HepG2 (cell line): ENCODE data around the gene DGKG. TPM values are rescaled to one million over a fixed set of nuclear protein-coding genes. Genes with fewer than 3 reads are reported as not detected.

Experiments
- ATAC-seq: fragments of 200-7000 bp; cut with Tn5 transposase; 3 replicates; pipeline ENCODE4 v1.9.1; 2020; ENCODE audit warnings: mild to moderate bottlenecking, moderate library complexity
- BruUV-seq: library from RNA; stranded (reverse); fragments of 400-500 nt; replicated peaks from 2 replicates; lab custom pipeline; 2021; lab: Mats Ljungman, UMichigan
- CTCF ChIA-PET: fragments of 300-600 bp; formaldehyde crosslinking; extraction: SDS; loops from one replicate; lab custom pipeline; 2021; ENCODE audit warnings: low total read pairs, inconsistent platforms, low intra/inter-chr PET ratio; lab: Yijun Ruan, JAX
- POLR2A ChIA-PET: fragments of 350-600 bp; sonication (Branson Sonifier 250); formaldehyde crosslinking; loops from one replicate; lab custom pipeline; 2020; ENCODE audit warnings: antibody characterized with exemption, inconsistent platforms; lab: Yijun Ruan, JAX
- DNase-seq: peaks from one replicate; pipeline ENCODE4 v3.0.0-alpha.2; 2015; ENCODE audit warnings: low spot score
- FAIRE-seq: peaks from 3 replicates; lab custom pipeline; 2011; peaks lifted over from hg19 to GRCh38; lab: Jason Lieb, UNC
- H2AFZ ChIP-seq: one replicate; pipeline ENCODE4 v1.6.1; 2011; ENCODE audit warnings: low read length, inconsistent platforms
- H3K27ac ChIP-seq: fragments of 300-600 bp; 3 replicates; pipeline ENCODE4 v1.8.0; 2011; ENCODE audit warnings: mixed run types, mild to moderate bottlenecking, mixed read lengths, low read length, inconsistent platforms; ENCODE audit not compliant: insufficient read depth; ENCODE audit errors: extremely low read length
- H3K27me3 ChIP-seq, 2 experiments: fragments of 200-600 bp in 1 of 2; 2 replicates in 1 of 2; 3 replicates in 1 of 2; pipeline versions ENCODE4 v1.6.0 to v1.8.0; 2011; ENCODE audit warnings: low read length in 2 of 2, mild to moderate bottlenecking in 2 of 2, moderate library complexity in 2 of 2, inconsistent platforms in 1 of 2; ENCODE audit not compliant: insufficient read depth in 2 of 2, control insufficient read depth in 1 of 2
- H3K36me3 ChIP-seq, 2 experiments: fragments of 200-600 bp in 1 of 2; replicated peaks in 1 of 2; 2 replicates in 1 of 2; 3 replicates in 1 of 2; pipeline versions ENCODE4 v1.5.1 to v1.8.0; 2011; ENCODE audit warnings: low read length in 2 of 2, inconsistent platforms in 1 of 2; ENCODE audit not compliant: insufficient read depth in 2 of 2, control insufficient read depth in 1 of 2
- H3K4me1 ChIP-seq: 2 replicates; pipeline ENCODE4 v1.5.1; 2012; ENCODE audit warnings: low read length, inconsistent platforms; ENCODE audit not compliant: insufficient read depth
- H3K4me2 ChIP-seq: 2 replicates; pipeline ENCODE4 v1.6.0; 2011; ENCODE audit warnings: low read depth, low read length, inconsistent platforms
- H3K4me3 ChIP-seq, 3 experiments: fragments of 200-600 bp in 1 of 3; sonication (generic), shearing (Covaris generic) in 1 of 3; replicated peaks in 1 of 3; 2 replicates each; pipeline ENCODE4 v1.5.1; 2011 to 2016; ENCODE audit warnings: low read length in 3 of 3, inconsistent platforms in 2 of 3, low read depth in 2 of 3, mild to moderate bottlenecking in 2 of 3, control low read depth in 1 of 3, mixed read lengths in 1 of 3; ENCODE audit not compliant: insufficient read depth in 1 of 3
- H3K79me2 ChIP-seq: one replicate; pipeline ENCODE4 v1.6.1; 2011; ENCODE audit warnings: low read length, inconsistent platforms; ENCODE audit not compliant: insufficient read depth
- H3K9ac ChIP-seq: 2 replicates; pipeline ENCODE4 v1.6.0; 2011; ENCODE audit warnings: mild to moderate bottlenecking, low read depth, low read length, inconsistent platforms; ENCODE audit not compliant: insufficient read depth
- H3K9me3 ChIP-seq: 2 replicates; pipeline ENCODE4 v1.5.1; 2012; ENCODE audit warnings: mild to moderate bottlenecking, low read length
- H4K20me1 ChIP-seq: 2 replicates; pipeline ENCODE4 v1.6.0; 2011; ENCODE audit warnings: inconsistent platforms, mild to moderate bottlenecking, low read length, moderate library complexity; ENCODE audit not compliant: insufficient read depth
- CREM ChIP-seq, 2 experiments: sonication (generic) in 1 of 2; formaldehyde crosslinking in 1 of 2; IDR thresholded peaks; 2 replicates each; pipeline versions ENCODE4 v1.4.0 to v1.6.1; 2016 to 2020; ENCODE audit warnings: antibody characterized with exemption in 1 of 2, mild to moderate bottlenecking in 1 of 2, missing genetic modification reagents in 1 of 2
- NR1H2 ChIP-seq: sonication (generic); formaldehyde crosslinking; IDR thresholded peaks from 2 replicates; pipeline ENCODE4 v1.8.1; 2022; ENCODE audit warnings: low read depth, missing genetic modification reagents, borderline replicate concordance
- PRPF4 ChIP-seq: fragments of 200-400 bp; formaldehyde crosslinking; IDR thresholded peaks from 2 replicates; pipeline ENCODE4 v1.6.1; 2016; ENCODE audit warnings: low read length, low read depth; ENCODE audit not compliant: poor library complexity, severe bottlenecking
- RBAK ChIP-seq: sonication (generic); formaldehyde crosslinking; IDR thresholded peaks from 2 replicates; pipeline ENCODE4 v1.5.1; 2020; ENCODE audit warnings: mild to moderate bottlenecking, missing genetic modification reagents
- RBM22 ChIP-seq: fragments of 200-400 bp; formaldehyde crosslinking; optimal IDR thresholded peaks from 2 replicates; pipeline ENCODE3; 2017; ENCODE audit warnings: mild to moderate bottlenecking, low read length, moderate library complexity
- ZNF225 ChIP-seq: sonication (generic); formaldehyde crosslinking; IDR thresholded peaks from 2 replicates; pipeline ENCODE4 v1.4.0; 2020; ENCODE audit warnings: mild to moderate bottlenecking, missing genetic modification reagents
- ZNF354B ChIP-seq: sonication (generic); formaldehyde crosslinking; IDR thresholded peaks from 2 replicates; pipeline ENCODE4 v1.8.0; 2022; ENCODE audit warnings: mild to moderate bottlenecking, missing genetic modification reagents
- ZNF572 ChIP-seq: sonication (generic); formaldehyde crosslinking; IDR thresholded peaks from 2 replicates; pipeline ENCODE4 v1.5.1; 2020; ENCODE audit warnings: mild to moderate bottlenecking, missing genetic modification reagents
- WGBS: methylation state at CpG from one replicate; pipeline ENCODE4 v1.1.6; 2017; ENCODE audit warnings: low lambda C conversion rate; 5-methylcytosine and 5-hydroxymethylcytosine counted together
- in situ Hi-C: cut with HindIII; loops from 2 replicates; pipeline ENCODE4 v1.10.0; 2017; ENCODE audit warnings: low pct_unique_long_range_greater_than_20kb; ENCODE audit not compliant: extremely low pct_ligation_motif_present
- intact Hi-C: fragments of 100-400 bp; cut with micrococcal nuclease; formaldehyde crosslinking; loops from one replicate; pipeline ENCODE4 v1.10.0; 2022; ENCODE audit not compliant: unreplicated experiment
- polyA plus RNA-seq, 8 experiments: library from polyadenylated mRNA; depleted of rRNA in 3 of 8; stranded (reverse) in 7 of 8; unstranded in 1 of 8; fragments of >200 nt; fragmentation: Illumina TruSeq in 4 of 8; extraction: Trizol in 4 of 8; gene quantifications; 2 replicates each; pipeline versions ENCODE4 v1.2.1 to v1.2.3, GENCODE V29; 2011 to 2016; ENCODE audit warnings: low read depth in 4 of 8, missing spikeins in 1 of 8, mixed read lengths in 1 of 8; ENCODE audit not compliant: insufficient read depth in 1 of 8
- total RNA-seq, 5 experiments: library from RNA; depleted of rRNA; stranded (reverse); fragments of >200 nt; fragmentation: Illumina TruSeq; extraction: Trizol; gene quantifications; 2 replicates each; pipeline ENCODE4 v1.2.3, GENCODE V29; 2016; ENCODE audit warnings: low read depth in 1 of 5
- TF ChIP-seq, protein P1 (sequence below): sonication (generic); formaldehyde crosslinking; IDR thresholded peaks from 2 replicates; pipeline ENCODE4 v1.5.0; 2020; ENCODE audit warnings: mild to moderate bottlenecking, missing genetic modification reagents, borderline replicate concordance
- TF ChIP-seq, protein P2 (sequence below): sonication (generic); formaldehyde crosslinking; IDR thresholded peaks from 2 replicates; pipeline ENCODE4 v1.4.0; 2020; ENCODE audit warnings: low read depth, mild to moderate bottlenecking, missing genetic modification reagents
- TF ChIP-seq, protein P3 (sequence below): IDR thresholded peaks from 2 replicates; pipeline ENCODE4 v1.6.1; 2016; ENCODE audit warnings: mild to moderate bottlenecking
- TF ChIP-seq, protein P4 (sequence below): fragments of 450-650 bp; IDR thresholded peaks from 2 replicates; pipeline ENCODE4 v1.6.1; 2017; ENCODE audit warnings: mild to moderate bottlenecking

The DGKG gene
- total and polyA plus RNA-seq, 2 of the 13 experiments (the other 11 are each of a cell fraction or from before 2014, with no cell fraction given), result 3.8 to 6.2 TPM

DNA sequence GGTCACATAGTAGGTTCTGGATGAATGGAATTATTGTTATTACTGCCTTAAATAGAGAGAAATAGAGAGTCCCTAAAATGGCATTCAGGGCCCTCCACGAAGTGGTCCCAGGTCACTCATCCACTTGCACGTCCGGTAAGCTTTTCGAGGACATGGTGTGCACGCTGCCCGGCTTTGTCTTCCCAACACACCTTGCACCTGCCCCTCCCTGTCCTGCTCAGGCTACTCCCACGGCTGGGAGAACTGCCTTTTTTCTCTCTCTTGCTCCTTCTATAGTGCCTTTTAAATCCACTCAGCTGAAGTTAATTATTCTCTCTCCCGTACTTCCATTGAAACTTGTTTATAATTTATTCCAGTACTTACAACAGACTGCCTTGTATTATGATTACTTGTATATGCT, 5.6 kb upstream of the DGKG start:
- POLR2A ChIA-PET, result no interaction called here
- H3K4me1 ChIP-seq, result peaks cover 31% of the 10 kb centered on the region
- H3K9ac ChIP-seq, result no peak overlapping the region
- H3K4me2 ChIP-seq, result no peak overlapping the region
- 51% methylated on average over 8 of the region's 8 CpGs for WGBS
- H3K27ac ChIP-seq, result no peak overlapping the region
- H4K20me1 ChIP-seq, result no peaks in the 10 kb centered on the region
- CTCF ChIA-PET, result no interaction called here
- H3K4me3 ChIP-seq, result no peak overlapping the region
- H3K36me3 ChIP-seq, result no peaks in the 10 kb centered on the region
- FAIRE-seq, result no peak
- no peak overlapping the region for H2AFZ ChIP-seq
- TF ChIP-seq ZNF572, result no peak
- no peak for TF ChIP-seq ZNF354B (CRISPR knock-in tag)
- TF ChIP-seq, protein P1, sequence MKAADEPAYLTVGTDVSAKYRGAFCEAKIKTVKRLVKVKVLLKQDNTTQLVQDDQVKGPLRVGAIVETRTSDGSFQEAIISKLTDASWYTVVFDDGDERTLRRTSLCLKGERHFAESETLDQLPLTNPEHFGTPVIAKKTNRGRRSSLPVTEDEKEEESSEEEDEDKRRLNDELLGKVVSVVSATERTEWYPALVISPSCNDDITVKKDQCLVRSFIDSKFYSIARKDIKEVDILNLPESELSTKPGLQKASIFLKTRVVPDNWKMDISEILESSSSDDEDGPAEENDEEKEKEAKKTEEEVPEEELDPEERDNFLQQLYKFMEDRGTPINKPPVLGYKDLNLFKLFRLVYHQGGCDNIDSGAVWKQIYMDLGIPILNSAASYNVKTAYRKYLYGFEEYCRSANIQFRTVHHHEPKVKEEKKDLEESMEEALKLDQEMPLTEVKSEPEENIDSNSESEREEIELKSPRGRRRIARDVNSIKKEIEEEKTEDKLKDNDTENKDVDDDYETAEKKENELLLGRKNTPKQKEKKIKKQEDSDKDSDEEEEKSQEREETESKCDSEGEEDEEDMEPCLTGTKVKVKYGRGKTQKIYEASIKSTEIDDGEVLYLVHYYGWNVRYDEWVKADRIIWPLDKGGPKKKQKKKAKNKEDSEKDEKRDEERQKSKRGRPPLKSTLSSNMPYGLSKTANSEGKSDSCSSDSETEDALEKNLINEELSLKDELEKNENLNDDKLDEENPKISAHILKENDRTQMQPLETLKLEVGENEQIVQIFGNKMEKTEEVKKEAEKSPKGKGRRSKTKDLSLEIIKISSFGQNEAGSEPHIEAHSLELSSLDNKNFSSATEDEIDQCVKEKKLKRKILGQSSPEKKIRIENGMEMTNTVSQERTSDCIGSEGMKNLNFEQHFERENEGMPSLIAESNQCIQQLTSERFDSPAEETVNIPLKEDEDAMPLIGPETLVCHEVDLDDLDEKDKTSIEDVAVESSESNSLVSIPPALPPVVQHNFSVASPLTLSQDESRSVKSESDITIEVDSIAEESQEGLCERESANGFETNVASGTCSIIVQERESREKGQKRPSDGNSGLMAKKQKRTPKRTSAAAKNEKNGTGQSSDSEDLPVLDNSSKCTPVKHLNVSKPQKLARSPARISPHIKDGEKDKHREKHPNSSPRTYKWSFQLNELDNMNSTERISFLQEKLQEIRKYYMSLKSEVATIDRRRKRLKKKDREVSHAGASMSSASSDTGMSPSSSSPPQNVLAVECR (CRISPR knock-in tag), result no peak
- no peak for TF ChIP-seq RBAK
- no peak for TF ChIP-seq RBM22
- TF ChIP-seq, protein P2, sequence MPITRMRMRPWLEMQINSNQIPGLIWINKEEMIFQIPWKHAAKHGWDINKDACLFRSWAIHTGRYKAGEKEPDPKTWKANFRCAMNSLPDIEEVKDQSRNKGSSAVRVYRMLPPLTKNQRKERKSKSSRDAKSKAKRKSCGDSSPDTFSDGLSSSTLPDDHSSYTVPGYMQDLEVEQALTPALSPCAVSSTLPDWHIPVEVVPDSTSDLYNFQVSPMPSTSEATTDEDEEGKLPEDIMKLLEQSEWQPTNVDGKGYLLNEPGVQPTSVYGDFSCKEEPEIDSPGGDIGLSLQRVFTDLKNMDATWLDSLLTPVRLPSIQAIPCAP (CRISPR knock-in tag), result no peak
- no peak for TF ChIP-seq NR1H2 (CRISPR knock-in tag)
- TF ChIP-seq PRPF4, result no peak
- no peak for TF ChIP-seq CREM (IDR thresholded peaks at IDR 0.05)
- no peak for TF ChIP-seq CREM (CRISPR knock-in tag; IDR thresholded peaks at IDR 0.05)
- TF ChIP-seq ZNF225 (CRISPR knock-in tag), result no peak
- TF ChIP-seq, protein P3, sequence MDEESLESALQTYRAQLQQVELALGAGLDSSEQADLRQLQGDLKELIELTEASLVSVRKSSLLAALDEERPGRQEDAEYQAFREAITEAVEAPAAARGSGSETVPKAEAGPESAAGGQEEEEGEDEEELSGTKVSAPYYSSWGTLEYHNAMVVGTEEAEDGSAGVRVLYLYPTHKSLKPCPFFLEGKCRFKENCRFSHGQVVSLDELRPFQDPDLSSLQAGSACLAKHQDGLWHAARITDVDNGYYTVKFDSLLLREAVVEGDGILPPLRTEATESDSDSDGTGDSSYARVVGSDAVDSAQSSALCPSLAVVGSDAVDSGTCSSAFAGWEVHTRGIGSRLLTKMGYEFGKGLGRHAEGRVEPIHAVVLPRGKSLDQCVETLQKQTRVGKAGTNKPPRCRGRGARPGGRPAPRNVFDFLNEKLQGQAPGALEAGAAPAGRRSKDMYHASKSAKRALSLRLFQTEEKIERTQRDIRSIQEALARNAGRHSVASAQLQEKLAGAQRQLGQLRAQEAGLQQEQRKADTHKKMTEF, result no peak
- TF ChIP-seq, protein P4, sequence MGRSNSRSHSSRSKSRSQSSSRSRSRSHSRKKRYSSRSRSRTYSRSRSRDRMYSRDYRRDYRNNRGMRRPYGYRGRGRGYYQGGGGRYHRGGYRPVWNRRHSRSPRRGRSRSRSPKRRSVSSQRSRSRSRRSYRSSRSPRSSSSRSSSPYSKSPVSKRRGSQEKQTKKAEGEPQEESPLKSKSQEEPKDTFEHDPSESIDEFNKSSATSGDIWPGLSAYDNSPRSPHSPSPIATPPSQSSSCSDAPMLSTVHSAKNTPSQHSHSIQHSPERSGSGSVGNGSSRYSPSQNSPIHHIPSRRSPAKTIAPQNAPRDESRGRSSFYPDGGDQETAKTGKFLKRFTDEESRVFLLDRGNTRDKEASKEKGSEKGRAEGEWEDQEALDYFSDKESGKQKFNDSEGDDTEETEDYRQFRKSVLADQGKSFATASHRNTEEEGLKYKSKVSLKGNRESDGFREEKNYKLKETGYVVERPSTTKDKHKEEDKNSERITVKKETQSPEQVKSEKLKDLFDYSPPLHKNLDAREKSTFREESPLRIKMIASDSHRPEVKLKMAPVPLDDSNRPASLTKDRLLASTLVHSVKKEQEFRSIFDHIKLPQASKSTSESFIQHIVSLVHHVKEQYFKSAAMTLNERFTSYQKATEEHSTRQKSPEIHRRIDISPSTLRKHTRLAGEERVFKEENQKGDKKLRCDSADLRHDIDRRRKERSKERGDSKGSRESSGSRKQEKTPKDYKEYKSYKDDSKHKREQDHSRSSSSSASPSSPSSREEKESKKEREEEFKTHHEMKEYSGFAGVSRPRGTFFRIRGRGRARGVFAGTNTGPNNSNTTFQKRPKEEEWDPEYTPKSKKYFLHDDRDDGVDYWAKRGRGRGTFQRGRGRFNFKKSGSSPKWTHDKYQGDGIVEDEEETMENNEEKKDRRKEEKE, result no peak
- TF ChIP-seq, all 625 proteins: peak for 0
- intact Hi-C loops (no loop called here), in situ Hi-C loops (no loop called here)
- ATAC-seq (no peak), DNase-seq (no peak)
- H3K79me2 ChIP-seq, result no peaks in the 10 kb centered on the region
- H3K27me3 ChIP-seq, result peaks cover 2 to 34% of the 10 kb centered on the region in 2 experiments; a peak in 3 of 5 replicates
- no peaks in the 10 kb centered on the region for H3K9me3 ChIP-seq
- BruUV-seq, result no TSS peak
